ENCODE measurements around the gene CCDC191.

CCDC191 gene

DNA sequence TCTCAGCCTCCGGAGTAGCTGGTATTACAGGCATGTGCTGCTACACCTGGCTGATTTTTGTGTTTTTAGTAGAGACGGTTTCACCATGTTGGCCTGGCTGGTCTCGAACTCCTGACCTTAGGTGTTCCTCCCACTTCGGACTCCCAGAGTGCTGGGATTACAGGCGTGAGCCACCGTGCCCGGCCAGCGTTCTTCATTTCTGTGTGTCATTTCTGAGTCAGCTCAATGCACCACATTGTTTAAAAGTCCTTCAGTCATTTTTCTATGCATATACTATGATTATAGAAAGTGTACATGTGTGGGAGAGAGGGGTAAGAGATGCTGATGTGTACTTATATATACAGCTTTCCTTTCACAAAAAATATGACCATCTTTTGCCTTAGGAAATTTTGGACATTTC is 2.3 kb upstream of the CCDC191 start:
- no peak for DNase-seq

DNA sequence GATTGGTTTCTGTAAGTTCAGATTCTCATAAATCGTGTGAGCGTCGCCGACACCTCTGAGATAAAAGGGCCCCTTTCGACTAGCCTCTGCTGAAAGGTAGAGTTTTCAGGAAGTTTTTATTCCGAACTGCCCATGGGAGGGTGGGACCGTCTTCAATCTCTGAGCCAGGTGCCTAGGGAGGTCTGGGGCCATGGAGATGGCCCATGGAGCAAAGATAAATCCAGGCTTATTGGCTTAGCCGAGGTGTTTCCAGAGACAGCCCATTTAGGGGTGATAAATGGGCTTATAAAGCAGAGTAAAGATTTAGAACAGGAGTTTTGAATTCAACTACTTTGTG is 653 bp upstream of the CCDC191 start:
- DNase-seq = no peak

DNA sequence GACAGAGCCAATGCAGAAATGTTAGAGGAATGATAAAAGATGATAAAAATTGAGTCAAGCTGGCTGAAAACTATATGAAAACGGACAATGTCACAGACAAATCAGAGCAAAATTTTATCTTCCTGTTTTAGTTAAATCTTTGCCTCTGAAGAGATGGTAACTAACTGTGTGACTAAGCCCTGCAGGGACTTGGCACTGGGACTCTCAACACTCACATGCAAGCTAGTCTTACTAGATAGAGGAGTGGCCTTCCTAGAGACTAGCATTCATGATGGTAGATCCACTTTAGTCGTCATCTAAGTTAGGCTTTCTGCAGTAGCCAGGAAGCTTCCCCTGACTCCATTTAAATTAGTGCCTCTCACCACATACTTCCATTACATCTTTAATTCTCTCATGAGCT is 4.1 kb downstream of the CCDC191 start:
- DNase-seq = no peak

DNA sequence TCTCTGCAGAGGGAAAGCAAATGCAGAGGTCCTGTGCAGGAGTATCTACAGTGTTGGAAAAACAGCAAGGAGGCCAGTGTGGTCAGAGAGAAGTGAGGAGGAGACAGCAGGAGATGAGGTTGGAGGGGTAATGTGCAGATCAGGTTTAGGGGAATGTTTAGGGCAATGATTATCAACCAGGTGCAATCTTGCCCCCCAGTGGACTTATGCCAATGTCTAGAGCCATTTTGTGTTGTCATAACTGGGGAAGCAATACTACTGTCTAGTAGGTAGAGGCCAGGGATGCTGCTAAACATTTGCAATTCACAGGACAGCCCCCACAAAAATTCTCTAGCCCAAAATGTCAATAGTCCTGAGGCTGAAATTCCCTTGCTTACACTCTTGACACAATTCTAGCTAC is 13.1 kb downstream of the CCDC191 start:
- DNase-seq = no peak

DNA sequence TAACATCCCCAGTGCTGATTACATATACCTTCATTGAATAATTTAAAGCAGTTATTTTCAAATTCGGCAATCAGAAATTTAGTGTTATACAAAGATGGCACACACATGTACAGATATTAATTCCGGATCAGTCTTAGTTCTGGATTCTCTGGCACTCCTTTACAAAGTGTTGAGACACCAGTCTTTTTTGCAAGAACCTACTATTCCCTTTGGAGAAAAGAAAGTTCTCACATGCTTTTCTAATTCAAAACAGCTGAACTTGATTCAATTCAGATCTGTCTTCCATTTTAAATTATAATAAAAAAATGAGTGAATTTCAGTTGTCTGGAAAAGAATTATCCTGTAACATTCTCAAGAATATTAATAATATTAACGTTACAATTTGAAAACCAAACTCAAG is 20.4 kb downstream of the CCDC191 start:
- DNase-seq = no peak

DNA sequence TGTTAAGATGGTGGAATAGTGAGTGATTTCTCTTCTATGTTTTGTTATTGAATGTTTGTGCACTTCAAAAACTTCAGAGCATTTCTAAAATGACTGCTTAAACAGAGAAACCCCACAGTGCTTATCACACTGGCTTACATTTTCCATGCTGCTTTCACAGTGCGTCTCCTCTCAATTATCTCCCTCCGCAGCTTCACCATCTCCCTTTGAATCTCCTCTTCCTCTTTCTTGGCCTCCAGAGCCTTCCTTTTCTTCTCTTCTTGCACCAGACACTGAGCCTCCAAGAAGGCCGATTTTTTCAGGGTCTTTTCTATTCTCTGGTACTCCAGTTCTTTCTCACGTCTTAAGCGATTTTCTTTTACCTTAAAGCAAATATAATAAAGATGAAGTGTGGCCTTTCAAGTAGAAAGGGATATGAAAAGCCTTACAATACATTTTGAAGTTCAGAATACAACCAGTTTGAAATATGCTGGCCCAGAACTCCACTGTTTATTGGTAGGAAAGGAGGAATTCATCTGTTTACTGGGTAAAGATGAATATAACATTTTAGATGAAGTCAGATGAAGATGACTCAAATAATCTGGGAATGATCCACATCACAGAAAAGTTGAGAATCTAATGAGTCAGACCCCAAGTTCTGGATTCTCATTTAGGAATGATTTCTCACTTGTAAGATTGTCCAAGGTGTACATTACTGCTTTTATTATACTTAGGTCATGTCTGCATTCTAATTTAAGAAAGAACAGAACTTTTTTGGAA is 21.4 kb downstream of the CCDC191 start:
- peak; percentile 43 for DNase-seq

DNA sequence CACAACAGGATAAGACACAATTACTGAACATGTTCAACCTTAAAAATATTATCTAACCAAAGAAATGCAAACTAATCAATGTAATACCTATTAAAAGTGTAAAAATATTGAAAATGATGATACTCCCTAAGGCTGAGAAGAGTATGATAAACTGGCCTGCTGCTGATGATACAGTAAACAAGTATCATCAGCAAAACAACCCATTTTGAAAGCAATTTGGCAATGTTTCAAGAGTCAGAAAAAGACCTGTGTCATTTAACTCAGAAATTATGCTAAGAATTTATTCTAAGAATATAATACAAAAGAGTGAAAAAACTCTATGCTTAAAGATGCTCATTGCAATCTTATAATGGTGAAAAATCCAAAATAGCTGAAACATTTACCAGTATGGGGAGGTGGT is 22.1 kb downstream of the CCDC191 start:
- DNase-seq = no peak

DNA sequence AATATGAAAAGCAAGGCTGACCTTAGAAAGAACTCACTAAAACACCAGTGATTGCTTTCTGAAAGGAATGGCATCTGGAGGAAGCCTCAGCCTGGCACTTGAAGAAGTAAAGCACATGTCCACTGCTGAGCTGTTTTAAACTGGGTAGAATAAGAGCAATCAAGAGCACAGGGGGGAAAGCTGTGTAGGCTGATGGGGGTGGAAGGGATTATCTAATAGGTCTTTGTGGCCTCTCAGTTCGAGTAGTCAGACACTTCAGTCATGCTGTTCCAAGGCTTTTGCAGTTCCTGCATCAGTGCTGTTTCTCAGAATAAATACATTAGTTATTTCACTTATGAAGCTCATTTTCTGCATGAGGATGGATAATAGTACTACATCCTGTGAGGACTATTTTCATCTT is 22.6 kb downstream of the CCDC191 start:
- no peak for DNase-seq

DNA sequence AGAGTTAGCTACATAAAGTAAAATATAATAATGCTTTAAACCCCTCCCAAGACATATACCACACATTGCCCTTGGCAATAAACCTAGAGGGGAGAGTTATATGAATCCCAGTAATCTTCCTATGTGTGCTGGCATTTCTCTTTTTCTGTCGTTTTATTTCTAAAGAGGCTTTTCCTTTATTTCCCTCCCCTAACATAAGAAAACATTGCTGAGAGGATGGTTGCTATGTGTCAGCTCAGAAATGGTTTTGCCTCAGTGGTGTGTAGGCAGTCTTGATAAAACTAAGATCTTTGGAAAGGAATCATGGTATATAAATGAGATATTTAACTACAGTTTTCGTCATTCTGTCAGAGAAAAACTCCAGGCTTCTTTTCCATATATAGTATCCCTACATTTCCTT is 30.0 kb downstream of the CCDC191 start:
- DNase-seq = no peak

DNA sequence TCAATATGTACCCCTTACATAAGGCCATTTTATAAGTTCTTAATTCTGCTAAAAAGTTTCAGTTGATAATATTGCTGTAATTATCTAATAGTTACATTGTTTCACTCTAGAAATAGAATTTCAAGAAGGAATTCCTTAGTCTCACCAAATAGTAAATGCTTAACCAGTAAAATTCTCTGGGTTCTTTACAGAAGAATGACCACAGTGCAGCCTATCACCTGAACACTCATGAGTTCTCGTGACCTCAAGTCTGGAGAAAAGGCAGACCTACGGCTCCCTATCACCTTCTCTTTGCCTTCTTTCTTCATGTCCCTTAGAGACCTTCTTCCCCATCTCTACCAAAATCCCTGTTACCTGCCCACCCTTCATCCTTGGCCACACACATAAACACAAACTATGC is 30.9 kb downstream of the CCDC191 start:
- no peak for DNase-seq

DNA sequence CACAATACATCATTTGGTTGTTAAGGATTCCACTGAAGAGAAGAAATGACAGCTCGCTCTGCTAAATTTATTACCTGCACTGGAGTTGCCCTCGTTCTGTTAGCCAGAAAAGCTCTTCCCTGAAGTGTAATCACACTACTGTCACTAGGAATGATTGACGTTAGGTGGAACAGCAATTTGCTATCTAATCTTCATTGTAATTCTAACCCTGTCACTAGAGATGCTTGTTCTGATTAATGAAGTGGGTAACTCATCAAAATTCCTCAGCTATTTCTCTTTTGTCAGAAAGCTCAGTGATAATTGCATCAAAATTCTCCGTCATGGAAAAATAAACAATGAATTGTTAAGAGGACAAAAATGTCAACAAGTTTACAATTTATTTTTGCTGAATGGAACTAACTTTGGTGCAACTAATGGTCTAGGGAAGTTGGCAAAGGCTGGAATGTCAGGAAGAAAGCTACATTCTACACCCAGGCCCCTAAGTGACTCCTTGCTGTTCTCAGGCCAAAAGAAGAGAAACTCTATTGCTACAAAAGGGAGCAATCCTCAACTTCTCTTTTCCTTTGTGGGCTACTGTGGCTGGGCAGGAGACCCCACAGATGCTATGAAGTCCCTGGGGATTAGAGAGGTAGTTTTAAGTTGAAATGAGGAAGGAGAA is 34.1 kb downstream of the CCDC191 start:
- DNase-seq = peak; percentile 12

DNA sequence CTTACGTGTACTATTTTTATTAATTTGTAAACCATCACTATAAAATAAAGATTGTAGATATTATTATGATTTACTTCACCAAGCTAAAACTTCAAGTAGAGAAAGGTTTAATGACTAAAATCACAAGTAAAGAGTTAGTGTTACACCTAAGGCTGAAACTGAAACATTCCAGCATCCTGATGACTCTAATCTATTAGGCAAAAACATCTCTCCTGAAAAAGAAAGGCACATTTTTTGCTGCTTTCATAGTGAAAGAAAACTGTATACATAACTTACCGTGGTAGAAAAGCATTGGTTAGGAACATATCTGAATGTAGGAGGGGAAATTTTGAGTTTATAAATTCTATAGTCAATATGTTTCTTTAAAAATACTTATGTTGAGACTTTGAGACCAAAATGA is 35.4 kb downstream of the CCDC191 start:
- no peak for DNase-seq

DNA sequence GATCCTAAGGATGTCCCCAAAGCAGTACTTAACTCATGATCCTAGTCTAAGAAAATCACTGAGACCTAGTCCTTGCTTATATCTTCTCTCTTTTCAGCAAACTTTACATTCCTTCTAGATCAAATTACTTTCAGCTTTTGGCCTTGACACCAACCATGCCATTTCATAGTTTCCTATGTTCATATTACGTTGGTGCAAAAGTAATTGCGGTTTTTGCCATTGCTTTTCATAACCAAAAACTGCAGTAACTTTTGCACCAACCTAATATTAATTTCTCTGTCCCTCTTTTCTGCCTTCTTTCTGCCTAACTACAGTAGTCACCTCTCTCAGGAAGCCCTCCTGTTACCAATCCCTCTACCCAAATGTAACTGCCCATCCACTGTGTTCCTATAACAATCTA is 36.8 kb downstream of the CCDC191 start:
- DNase-seq = no peak

DNA sequence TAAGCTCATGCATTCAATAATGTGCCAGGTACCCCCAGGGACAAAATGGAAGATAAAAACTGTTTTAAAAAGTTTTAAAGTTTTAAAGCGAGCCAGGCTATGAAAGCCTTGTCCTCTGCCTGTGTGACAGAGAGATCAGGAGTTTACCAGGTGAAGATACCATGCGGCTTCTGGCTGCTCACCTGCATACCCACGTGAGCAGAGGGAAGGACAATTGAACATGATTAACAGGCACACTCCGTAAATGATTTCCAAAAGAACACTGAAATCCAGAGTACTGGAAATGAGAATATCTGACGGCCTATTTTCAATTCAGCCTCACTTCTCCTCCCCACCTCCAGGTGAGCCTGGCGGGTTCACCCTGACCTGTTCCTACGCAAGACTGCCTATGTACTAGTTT is 42.1 kb downstream of the CCDC191 start:
- DNase-seq = no peak

DNA sequence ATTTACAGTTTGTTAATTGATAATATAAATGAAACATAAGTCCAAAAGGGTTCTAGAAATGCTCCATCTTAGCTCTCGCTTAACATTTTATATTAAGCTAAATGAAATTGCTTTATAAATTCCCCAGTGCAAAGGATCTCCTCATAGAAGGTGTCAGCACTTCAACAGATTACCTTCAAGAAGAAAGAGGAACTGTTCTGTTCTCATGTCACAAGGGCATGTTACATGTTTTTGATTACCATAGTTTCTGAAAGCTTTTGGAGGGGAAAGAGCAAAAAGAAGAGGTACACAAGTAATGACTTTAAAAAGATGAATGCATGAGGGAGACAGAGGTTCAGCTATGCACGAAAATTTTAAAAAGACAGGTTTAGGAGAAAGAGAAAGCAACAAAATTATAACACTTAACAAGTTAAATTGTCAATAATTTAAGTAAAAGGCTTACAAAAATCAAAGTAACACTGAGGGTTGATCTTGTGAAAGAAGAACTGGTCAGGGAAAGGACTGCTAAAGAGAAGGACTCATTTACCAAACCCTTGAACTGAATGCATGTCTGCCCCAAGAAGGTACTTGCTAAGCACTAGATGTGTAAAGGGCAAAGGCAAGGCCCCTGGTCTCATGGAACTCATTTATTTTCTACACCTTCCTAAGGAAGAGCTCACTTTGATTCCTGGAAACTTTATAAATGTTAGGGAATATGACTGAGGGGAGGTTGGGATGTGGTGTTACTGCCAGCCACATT is 45.1 kb downstream of the CCDC191 start:
- DNase-seq = no peak

DNA sequence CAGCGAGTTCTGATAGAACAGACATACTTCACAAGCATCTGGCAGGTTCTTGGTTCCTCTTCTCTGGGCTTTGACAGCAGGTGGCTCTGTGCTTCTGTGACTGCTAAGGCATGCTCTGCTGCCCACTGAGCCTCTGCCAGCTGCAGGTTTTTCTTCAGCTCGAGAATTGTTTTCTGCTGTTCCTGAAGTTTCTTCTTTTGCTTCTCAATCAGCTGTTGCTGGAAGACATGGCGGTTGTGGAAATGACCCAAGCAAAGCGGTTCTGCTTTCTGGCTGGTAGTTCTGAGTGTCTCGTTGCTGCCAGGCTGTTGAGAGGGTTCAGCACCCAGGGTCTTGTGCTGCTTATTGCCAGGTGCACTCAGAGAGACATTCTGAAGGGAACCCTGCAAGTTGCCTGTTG is 50.8 kb downstream of the CCDC191 start:
- DNase-seq = no peak

DNA sequence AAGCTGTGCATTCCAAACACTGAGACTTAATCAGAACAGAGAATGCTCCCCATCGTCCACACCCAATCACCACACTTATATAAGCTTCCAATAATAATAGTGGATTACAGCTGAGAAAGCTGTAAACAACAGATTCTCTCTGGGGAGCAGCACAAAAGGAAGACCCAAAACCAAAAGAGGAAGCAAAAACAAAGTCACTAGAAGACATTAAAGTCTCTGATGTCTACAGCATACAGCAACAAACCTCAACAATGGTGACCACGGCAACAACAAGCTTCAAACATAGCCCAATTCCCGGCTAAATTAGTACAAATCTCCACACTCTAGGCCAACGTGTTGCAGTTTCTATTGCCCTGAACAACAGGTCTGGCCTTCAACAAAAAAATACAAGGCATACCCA is 70.8 kb downstream of the CCDC191 start:
- no peak for DNase-seq

DNA sequence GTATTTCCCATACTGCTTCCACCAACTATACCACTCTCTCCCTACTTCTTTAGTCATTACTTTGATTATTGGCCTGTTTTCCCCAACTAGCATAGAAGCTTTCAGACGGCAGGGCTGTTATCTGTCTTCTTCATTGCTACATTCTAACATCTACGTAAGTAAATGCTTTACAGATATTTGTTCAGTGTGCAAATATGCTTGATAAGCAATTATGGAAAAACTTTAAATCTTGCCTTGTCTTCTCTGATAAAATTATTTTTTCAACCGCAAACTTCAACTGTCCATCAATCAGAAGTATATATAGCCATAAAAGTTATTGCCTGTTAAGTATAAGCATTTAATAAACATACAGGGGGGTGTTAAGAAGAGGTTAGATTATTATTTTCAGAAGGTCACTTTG is 72.8 kb downstream of the CCDC191 start:
- no peak for DNase-seq

DNA sequence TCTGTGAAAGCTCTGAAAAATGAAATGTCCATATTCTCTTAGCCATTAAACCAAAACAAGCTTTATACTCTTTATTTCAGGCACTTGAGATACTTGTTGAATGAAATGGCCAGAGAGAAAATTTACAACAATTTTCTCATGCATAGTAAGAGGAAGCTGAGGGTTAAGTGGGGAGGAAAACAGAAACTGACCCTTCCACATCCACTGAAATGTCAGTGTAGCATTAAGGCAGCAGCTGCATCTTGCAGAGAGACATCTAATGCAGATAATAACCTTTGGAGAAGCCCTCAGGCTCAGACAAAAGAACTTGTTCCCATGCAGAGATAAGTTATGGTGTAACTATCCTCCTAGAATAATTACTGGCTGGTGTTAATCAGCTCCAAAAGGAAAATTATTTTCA is 74.5 kb downstream of the CCDC191 start:
- DNase-seq = no peak

DNA sequence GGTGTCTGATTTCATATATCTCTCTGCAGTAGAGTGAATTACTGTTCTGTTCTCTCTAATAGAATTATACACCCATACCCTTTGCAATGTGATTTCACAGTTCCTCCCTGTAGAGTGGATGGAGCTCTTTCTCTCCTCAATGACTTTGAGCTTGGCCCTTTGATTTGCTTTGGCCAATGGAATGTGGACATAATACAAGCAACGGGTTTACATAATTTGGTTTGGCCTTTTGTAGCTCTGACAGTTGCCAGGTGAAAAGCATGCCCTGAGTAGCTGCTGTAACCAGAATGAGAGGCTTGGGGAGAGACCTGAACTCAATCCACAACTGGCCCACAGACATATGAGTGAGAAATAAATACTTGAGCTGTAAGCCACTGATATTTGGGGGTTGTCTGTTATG is 76.4 kb downstream of the CCDC191 start:
- DNase-seq = no peak

DNA sequence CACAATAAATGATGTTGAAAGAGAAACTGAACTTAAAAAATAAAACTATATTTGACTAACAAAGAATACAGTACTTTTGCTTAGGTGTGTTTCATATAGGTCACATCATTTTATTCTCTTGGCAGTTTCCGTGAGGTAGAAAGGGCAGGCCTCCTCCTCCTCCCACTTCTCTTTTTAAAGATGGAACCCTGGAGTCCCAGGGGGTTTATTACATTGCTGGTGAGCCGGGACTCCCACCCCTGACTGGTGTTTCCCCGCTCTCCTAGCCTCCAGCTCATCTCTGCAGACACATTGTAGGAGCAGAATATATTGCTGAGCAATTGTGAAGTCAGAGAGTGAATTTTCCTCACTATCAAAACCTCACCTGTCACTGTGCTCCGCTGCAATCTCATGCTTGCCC is 78.5 kb downstream of the CCDC191 start:
- no peak for DNase-seq

DNA sequence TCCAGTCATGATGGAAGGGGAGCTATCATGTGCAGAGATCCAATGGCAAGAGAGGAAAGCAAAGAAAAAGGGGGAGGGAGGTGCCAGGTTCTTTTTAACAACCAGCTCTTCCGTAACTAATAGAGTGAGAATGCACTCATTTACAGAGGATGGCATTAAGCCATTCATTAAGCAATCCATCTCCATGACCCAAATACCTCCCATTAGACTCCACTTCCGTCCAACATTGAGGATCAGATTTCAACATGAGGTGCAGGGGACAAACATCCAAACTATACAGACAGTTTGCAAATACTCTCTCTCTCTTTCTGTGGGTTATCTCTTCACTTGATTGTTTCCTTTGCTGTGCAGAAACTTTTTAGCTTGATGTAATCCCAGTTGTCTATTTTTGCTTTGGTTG is 87.3 kb downstream of the CCDC191 start:
- DNase-seq = peak; percentile 33

DNA sequence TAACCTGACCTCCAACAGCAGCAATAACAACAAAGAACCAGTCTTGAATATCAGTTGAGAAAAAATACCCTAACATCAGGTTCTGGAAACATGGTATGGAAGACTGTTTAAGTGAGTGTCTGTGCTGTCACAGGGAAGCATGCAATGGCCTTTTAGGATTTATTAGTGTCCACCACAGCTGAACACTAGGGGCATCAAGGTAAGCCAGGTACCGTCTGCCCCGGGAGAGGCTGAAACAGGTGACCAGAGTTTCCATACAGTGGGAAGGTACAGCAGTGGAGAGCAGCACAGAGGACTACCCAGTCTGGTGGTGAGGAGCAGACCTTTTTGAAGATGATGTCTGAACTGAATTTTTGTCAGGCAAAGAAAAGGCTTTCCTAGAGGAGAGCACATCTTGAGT is 90.2 kb downstream of the CCDC191 start:
- no peak for DNase-seq

DNA sequence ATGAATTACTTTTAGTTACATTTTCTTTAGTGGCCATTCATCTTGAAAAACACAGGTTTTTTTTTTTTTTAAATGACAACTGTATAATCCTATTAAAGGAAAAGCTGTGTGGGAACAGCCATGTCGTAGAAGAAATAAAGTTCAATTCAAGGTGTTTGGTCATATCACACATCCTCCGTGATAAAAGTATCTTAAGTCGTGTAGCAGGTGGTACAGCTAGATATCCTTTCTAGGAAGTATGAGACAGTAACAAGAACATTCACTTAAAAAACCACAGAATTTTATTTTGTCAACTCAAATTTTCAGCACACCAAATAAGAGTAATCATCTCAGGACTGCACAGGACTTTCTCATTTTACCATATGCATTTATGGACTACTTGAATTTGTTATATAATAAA is 92.4 kb downstream of the CCDC191 start:
- DNase-seq = no peak

Measured in fibroblast of skin of right quadriceps (primary cell).